ENCODE measurements around the gene CC2D2B.
"Not testable (repeated sequence)": the region's sequence is repeated elsewhere in the genome, so short reads cannot be mapped to it uniquely, and the experiment has no call there.

Gene CC2D2B, protein sequence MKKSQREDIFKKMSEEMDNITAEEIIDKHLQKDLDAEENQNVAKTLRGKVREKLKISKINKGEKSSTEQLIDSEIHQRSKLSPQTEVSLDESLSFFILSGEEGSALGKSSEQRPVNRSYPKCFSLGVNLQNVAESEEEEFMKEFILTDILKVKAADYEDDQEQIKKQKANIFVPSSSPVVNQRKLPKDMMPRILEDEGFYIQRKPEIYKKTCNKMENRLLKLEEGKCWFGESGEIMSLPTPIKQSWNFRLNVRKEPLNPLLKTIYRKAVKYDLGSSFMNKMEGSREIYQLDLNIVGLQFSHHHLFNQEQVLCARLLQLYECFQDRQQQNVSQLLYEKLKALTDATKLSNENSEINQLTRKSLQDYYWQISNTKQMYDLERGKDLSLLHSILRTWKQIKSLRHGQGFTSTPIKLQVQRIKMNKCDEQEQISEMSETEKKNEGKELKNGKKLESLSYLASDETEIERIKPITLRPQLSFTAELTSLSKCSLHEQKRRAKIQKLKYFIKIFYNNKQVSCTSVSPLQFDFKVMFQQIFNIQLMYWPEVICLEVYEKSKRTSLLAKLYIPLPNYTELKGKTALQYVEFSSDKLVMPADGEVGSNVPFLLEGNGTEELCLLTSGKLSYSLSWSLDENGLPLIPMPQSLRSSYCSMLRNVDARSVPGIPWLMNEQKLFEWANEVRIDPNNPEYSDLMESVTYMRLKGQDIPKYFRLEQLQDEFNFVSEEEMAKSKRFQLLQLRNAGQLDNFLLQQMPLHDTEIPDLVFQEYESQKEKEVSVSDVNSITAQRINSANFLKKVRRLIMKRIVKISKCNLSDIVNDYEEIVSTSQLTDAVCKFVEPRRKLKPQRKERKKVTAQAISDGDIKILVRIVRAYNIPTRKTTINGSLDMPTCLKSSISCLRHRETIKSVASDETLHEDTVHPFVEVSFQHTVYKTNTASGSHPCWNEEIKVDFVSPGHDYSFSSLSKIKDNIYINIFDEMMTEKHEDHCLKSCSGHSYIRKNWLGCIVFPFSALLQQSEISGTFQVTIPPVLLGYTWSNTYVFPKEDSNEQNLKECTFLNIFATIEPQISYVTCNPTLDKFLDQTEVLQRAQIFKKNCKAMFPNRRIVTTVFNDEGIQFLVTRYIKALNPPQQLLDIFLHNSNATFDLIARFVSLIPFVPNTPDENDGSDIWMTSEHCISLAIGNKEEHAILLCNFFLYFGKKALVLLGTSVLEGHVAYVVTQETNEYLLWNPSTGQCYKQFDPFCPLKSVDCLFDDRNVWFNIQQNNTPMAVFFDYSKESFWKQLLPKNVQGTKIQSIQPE (N-terminal part only)

DNA sequence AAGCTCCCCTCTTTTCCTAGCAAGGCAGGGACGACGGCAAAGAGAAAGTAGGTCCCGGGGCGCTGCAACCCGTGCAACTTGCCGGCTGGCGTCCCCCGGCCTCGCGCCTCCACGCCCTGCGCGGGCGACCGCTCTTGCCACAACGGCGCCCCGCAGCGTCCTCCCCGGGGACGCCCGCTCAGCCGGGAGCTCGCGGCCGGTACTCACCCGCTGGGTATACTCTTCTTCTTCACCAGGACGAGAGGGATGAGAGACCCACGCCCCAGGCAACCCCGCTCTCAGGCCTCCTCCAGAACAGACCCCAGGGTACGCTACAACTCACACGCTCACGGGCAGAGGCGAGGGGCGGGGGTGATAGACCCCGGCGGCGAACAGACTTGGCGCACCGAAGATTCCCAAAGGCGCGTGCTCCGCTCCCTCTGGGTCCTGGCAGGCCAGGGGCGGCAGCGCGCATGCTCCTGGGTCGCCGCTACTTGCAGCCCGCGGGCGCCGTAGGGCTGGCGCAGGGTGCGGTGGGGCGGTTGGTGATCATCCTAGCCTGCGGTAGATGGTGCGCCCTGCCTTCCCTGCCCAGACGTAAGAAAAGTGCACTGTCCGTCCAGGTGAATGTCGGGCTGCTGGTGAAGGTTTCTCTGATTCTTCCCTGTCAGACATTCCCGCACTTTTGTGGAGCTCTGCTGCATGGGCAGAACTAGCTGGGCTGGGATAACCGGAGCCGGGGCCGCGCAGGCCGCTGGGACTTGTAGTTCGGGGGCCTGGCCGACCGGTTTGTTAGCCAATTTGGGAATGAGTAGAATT lies at the start of gene CC2D2B:
TSS of gene CC2D2B (plus strand) at position 520 of the 798 bp plus-strand sequence. CDS start 3,349 bp downstream, outside the sequence.
- DNase-seq (ENCODE audit: low read depth in 2 of 2): peak; percentile 51 to 62

DNA sequence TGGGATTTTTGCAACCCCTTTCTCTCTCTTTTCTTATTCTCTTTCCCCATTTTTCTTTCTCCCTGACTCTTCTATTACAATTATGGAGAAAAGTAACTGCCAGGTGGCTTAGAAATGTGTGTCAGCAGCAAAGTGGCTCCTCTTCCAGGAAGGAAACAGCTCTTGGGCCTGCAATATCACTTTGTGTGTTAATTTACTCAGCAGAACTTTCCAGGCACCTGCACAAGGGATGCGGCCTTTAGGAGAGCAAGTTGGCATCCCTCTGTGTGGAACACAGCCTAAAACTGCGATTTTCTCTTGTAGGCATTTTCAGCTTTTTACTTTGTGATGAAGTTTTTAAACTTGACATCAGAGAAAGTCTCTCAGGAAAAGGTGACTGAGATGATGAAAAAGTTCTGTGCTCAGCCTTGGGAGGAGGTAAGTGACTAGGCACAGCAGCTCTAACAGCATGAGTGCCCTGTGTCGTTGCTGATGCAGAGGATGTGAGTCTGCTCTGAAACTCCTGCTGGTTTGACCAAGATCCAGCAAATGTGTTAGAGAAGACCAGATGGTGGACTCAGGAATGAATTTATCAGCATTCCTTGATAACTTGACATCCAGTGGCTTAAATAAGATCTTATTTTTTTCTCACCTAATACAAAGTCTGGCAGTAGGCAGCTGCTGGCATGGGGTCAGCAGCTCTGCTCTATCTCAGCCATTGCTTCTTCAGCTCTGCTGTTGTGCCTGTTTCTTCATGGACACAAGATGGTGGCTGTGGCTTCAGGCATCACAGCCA lies 47.4 kb upstream of the CC2D2B start:
- no peak for DNase-seq (ENCODE audit: low read depth in 2 of 2)

DNA sequence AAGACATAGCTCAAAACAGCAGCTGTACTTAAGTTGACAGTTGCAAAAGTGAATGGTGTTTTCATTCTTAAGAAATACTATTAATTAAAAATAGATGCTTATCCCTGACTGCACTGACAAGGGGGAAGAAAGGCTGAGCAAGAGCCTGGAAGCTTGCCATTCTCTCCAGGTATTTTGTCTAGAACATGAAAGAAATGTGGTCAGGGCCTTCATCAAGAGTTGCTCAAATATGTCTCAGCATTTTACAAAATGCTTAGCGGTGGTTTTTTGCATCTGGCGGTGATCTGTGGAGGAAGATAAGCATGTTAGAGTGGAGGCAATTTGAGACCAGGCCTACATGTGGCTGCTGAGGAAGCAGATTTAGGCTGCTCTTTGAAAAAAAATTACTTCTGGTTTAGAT lies 46.4 kb upstream of the CC2D2B start:
- DNase-seq (ENCODE audit: low read depth in 2 of 2): no peak

DNA sequence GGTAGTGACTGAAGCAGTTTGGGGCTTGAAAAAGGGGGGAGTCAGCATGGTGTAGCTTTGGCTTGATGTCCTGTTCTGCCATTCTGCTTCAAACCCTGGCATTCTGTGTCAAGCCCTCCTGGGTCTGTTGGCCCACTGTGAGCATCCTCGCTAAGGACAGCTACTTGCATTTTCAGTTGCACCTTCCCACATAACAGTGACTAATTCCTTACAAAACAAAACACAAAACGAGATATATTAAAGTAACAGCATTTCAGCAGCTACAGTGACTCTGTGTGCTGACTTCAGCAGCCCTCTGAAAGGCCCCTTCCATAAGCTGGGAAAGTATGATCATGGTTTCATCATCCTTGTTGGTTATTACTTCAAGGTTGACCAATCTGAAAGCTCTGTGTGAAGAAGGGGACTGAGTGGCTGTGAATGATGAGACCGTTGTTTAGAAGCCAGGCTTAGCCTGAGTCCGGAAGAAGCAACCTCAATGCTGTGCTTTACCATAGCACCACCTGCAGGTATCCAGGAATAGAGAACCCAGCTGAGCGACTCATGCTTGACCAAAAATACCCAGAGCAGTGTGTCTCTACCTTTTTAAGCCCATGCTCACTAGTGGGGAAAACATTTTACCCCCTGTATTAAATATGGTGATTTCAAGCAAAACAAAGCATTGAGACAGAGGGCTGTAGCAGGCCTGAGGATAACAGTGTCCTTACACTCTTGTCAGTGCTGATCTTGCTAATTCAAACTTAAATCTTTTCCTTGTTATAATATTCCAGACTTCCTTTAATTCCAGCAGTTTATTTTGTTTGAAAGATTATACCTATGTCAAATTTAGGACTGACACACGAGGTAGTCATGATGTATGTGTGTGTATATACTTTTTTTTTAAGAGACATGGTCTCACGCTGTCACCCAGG lies 42.6 kb upstream of the CC2D2B start:
- peak in 1 of 2 donors; percentile 3 for DNase-seq (ENCODE audit: low read depth in 2 of 2)

DNA sequence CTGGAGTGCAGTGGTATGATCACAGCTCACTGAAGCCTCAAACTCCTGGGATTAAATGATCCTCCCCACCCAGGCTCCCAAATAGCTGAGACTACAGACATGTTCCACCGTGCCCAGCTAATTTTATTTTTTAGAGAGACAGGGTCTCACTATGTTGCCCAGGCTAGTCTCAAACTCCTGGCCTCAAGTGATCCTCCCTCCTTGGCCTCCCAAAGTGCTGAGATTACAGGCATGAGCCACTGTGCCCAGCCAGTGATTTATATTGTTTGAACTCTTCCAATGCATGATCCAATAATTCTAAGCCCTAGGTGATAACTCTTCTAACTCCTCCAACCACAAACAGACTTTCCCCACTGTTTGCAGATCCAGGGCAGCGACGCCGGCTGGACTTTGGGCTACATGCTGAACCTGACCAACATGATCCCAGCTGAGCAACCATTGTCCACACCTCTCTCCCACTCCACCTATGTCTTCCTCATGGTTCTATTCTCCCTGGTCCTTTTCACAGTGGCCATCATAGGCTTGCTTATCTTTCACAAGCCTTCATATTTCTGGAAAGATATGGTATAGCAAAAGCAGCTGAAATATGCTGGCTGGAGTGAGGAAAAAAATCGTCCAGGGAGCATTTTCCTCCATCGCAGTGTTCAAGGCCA lies 41.8 kb upstream of the CC2D2B start:
- no peak for DNase-seq (ENCODE audit: low read depth in 2 of 2)

DNA sequence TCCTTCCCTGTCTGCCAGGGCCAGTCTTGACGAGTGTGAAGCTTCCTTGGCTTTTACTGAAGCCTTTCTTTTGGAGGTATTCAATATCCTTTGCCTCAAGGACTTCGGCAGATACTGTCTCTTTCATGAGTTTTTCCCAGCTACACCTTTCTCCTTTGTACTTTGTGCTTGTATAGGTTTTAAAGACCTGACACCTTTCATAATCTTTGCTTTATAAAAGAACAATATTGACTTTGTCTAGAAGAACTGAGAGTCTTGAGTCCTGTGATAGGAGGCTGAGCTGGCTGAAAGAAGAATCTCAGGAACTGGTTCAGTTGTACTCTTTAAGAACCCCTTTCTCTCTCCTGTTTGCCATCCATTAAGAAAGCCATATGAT lies 41.3 kb upstream of the CC2D2B start:
- no peak for DNase-seq (ENCODE audit: low read depth in 2 of 2)

DNA sequence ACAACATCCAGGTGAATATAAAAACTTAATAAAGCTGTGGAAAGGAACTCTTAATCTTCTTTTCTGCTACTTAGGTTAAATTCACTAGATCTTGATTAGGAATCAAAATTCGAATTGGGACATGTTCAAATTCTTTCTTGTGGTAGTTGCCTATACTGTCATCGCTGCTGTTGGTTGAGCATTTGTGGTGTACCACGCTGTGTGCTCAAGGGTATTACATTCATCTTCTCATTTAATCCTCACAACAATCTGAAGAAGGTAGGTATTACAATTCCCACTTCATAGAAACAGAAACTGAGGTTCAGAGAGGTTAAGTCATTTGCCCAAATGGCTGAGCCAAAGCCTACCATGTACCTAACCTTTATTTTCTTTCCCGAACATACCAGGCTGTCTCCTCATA lies 39.9 kb upstream of the CC2D2B start:
- DNase-seq (ENCODE audit: low read depth in 2 of 2): no peak

DNA sequence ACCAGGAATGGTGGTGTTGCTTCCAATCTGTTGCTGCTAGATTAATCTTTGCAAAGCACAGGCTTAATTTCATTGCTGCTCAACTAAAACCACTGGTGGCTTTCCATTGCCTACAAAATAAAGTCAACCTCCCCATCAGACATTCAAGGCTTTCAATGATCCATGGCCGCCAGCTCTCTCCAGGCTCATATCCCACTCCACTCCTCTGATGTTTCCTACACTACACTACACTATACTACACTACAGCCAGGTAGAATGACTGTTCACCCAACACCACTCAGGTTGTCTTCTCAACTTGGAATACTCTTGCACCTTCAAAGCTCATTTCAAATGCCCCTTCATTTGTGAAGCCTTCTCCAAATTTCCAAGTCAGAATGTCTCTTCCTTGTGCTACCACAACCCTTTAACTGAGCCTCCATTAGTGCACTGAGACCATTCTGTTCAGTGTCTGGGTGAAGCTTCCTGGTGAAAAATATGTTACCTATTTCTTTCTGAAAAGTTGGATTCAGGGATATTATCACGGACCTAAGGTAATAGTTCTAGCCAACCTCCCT lies 35.5 kb upstream of the CC2D2B start:
- no peak for DNase-seq (ENCODE audit: low read depth in 2 of 2)

DNA sequence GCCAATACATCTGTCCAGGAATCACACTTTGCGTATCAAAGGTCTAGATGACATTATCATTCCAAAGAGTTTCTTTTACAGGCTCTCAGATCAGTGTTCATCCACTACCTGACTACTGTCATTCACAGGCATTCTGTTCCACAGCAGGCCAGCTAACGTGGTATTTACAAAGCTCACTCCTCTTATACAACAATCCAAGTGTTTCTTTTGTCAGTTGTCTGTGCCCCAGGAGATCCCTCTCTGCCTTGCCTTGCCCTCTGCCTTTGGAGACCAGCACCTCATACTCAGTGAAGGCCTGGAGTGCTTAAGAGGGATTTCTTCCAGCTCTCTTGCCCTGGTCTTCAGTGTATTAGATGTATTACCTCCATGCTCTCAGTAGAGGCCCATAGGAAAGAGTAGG lies 34.6 kb upstream of the CC2D2B start:
- no peak for DNase-seq (ENCODE audit: low read depth in 2 of 2)

DNA sequence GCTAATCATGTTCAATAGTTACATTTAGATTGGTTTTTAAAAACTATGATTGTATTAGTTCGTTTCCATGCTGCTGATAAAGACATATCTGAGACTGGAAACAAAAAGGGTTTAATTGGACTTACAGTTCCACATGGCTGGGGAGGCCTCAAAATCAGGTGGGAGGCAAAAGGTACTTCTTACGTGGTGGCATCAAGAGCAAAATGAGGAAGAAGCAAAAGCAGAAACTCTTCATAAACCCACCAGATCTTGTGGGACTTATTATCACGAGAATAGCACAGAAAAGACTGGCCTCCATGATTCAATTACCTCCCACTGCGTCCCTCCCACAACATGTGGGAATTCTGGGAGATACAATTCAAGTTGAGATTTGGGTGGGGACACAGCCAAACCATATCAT lies 34.1 kb upstream of the CC2D2B start:
- DNase-seq (ENCODE audit: low read depth in 2 of 2): no peak

DNA sequence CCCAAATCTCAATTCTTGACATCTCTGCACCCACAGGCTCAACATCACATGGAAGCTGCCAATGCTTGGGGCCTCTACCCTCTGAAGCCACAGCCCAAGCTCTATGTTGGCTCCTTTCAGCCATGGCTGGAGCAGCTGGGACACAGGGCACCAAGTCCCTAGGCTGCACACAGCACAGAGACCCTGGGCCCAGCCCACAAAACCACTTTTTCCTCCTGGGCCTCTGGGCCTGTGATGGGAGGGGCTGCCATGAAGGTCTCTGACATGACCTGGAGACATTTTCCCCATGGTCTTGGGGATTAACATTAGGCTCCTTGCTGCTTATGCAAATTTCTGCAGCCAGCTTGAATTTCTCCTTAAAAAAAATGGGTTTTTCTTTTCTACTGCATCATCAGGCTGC lies 33.0 kb upstream of the CC2D2B start:
- not testable (repeated sequence) for DNase-seq (ENCODE audit: low read depth in 2 of 2)

DNA sequence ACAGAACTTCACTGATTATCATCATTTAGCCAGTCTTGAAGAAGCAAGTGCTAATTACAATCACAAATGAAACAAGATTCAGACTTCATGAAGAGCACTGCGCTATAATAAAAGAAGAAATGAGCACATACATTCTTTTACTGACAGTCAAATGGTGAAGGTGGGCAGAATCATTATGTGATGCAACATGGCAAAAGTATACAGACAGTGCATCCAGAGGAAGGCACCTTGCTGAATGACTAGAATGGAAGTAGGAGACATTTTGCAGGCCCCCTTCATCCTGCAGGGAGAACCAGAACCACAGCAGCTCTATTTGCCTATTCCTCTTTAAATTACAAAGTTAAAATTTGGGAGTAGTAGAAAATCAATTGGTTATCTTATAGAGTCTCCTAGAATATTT lies 31.0 kb upstream of the CC2D2B start:
- DNase-seq (ENCODE audit: low read depth in 2 of 2): no peak

DNA sequence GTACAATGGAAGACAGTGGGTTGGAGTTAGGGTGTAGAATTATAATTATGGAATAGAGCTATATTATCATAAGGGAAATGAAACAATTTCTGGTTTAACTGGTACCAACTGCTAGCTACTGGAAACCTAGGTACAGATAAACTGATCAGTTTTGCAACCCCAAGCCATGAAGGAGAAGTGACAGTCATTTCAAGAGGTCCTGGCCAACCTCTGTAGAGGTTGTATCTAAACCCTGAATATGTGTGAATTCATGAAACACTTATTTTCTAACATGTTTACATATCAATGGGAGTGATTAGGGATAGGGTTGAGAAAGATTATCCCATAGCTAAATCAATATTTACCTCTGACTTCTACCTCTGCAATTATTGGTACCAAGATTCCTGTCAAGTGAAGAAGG lies 29.9 kb upstream of the CC2D2B start:
- DNase-seq (ENCODE audit: low read depth in 2 of 2): no peak

DNA sequence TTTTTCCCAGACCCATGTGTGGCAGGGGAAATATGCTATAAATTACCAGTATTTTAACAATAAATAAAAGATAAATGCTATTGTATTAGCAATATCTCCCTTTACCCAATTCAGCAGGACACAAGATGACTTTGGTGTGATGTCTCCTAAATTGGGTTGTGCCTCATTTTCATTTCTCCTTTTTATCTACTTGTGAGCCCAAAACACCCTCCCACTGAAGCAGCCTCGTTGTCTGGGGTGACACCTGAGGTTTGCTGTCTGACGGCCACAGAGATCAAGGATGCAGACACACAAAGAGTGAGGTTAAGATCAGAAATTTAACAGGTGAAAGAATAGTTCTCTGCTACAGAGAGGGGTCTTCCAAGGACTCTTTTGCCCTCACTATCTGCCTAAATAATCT lies 27.1 kb upstream of the CC2D2B start:
- DNase-seq (ENCODE audit: low read depth in 2 of 2): no peak

DNA sequence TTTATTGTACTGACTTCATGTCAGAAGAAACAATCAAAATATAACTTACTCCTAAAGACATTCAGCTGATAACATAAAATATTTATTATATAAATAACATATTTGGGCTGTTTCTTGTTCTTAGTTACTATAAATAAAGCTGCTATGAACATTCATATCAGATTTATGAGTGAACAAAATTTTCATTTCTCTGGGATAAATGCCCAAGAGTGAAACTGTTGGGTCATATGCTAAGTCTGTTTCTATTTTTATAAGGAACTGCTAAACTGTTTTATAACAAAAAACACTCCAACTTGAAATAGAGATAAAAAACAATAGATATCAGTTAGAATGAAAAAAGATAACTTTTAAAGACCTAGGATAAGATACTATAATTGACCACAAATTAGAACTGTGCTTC lies 26.5 kb upstream of the CC2D2B start:
- no peak for DNase-seq (ENCODE audit: low read depth in 2 of 2)

DNA sequence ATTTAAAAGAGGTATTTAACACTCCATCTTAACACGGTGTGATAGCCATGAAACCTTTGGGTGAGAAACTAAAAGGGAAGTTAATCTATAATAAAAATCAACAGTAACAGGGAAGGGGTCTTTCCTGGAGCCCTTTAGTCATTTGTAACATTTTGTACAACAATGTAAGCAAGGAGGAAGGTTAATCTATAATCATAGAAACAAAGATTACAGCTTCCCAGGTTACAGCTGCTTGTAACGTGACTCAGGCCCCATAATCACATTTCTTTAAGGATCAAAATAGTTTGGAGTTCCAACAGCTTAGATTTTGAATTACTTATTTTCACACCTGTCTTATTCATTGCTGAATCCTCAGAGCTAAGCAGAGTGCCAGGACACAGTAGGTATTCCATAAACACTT lies 17.9 kb upstream of the CC2D2B start:
- no peak for DNase-seq (ENCODE audit: low read depth in 2 of 2)

DNA sequence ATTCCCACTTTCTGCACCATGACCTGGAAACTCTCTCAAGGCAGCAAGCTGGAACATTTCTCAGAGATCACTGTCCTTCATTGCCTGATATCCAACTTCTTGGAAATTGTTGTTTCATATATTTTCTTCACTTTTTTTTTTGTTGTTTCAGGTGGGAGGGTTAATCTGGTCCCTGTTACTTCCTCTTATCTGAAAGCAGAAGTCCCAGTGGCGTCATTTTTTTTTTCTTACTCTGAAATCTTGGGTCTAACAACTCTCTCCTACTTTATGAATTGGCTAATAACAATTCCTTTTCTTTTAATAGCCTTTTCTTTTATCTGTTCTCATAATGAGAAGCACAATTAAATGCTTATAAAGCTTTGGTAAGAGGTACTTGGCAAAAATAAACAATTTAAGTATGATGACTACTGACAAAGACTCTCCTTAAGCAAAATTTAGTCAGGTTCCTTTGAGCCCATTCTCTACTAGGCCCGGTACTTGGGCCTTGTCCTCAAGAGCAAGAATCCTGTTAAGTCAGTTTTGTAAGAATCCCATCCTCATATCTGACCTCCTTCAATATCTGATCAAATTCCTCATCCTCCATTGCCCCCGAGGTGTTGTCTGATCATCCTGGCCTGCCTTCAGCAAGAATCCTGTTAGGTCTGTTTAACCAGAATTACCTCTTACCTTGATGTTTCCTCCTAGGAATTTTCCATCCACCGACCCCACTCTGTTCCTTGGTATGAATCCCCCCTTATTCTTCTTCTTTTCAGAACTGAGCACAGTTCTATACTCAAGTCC lies 11.5 kb upstream of the CC2D2B start:
- DNase-seq (ENCODE audit: low read depth in 2 of 2): no peak

Measured in stimulated activated CD8-positive, alpha-beta memory T cell treated with anti-CD3 and anti-CD28 coated beads, Interleukin-15, amount 100 ng/mL, for 48 hours (primary cell).